ENCODE measurements around the gene EPHA10. TPM values are rescaled to one million over a fixed set of nuclear protein-coding genes. Genes with fewer than 3 reads are reported as not detected.

EPHA10 gene
- total RNA-seq, result under 1 TPM; 0.48 to 0.92 TPM

DNA sequence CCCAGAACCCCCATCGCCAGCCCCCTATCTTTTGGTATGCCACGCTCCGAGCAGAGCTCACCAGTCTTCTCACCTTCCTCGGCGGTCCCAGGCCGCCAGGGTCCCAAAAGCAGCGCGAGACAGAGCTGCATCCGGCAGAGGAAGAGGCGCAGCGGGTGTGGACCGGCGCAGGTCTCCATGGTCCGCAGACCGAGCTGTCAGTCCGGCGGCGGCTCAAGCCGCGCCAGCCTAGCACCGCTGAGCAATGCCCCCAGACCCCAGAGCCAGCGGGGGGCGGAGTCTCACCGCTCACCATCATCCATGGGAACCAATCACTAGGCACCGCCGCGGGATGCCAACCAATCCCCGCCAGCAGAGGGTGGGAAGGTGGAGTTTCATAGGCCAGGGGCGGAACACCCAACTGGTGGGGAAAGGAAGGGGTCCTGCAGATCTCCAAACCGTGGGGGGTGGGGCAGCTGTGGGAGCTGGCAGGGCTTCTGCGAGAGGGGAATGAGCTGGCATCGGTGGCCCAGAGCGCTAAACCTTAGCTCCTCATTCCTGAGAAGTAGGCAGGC lies at the start of gene EPHA10:
TSS of gene EPHA10 (minus strand) at position 233 of the 554 bp plus-strand sequence. CDS start at position 179, 54 bp downstream.
- no peak within 1 kb of the TSS for H3K27ac Mint-ChIP-seq
- no peaks in the 10 kb centered on the region for H3K36me3 Mint-ChIP-seq
- intact Hi-C loops (cut with micrococcal nuclease), result no loop called here
- peaks cover 66% of the 10 kb centered on the region for H3K27me3 Mint-ChIP-seq
- peaks cover 19% of the 10 kb centered on the region for H3K4me1 Mint-ChIP-seq (ENCODE audit: low read depth)
- no peak for DNase-seq
- CTCF ChIA-PET, result interaction anchor here (0.9 to 1.3 kb wide), 3 partner anchors 9 to 250 kb away, joined by 3 to 4 read pairs (median 3); partner anchors contain the start of gene MEAF6
- H3K9me3 Mint-ChIP-seq, result no peaks in the 10 kb centered on the region
- POLR2A ChIA-PET, result interaction anchor here (0.6 kb wide), 1 partner anchor 840 kb away, joined by 3 read pairs; no protein-coding TSS in a partner anchor
- no peak within 1 kb of the TSS for H3K4me3 Mint-ChIP-seq

DNA sequence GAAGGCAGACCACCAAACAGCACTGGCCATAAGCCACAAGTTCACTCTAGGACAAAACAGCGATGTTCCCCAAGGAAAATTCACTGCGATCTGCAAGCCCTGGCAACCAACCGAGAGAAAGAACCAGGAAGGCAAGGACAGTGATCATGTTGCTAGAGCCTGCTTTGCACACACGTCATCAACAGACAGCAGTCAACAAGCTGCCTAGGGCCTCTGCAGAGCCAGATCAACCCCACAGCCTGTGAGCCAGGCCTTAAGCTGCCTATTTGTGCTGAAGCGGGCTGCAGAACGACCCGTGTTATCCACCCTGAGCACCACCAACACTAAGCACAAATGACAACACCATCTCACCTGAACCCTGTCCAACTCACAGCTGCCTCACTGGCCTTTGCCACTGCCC lies 49.3 kb upstream of the EPHA10 start:
- CTCF ChIA-PET, result interaction anchor here (0.6 kb wide), 1 partner anchor 524 kb away, joined by 3 read pairs; no protein-coding TSS in a partner anchor

DNA sequence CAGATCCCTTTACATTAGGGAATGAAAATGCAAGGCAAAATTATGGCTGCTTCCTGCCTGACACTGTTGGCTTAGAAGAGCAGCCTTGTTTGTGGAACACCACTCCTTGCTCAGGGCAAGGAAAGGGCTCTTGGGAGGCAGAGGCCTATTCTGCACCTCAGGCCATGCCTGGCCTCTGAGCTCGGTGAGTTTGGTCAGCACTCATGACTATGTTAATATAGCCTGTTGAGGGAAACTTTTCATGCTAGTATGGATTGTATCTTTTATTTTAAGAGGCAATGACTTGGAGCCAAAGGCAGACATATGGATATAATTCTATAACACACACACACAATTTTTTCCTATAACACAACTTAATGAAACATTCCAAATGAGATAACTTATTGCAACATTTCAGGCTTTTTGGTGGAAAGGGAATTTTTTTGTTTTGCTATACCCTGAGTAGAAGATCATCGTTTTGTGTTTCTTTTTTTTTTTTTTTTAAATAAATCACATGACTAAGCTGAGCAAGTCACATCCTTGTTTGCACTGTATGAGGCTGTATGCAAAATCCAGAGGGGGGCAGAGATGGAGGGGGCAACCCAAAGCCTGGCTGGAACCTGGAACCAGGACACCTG lies 48.7 kb upstream of the EPHA10 start:
- Mint-ChIP-seq H3K9me3 (no peaks in the 10 kb centered on the region), H3K36me3 (peaks cover 8% of the 10 kb centered on the region), H3K4me3 (no peak overlapping the region), H3K27ac (no peak overlapping the region), H3K27me3 (no peaks in the 10 kb centered on the region), H3K4me1 (ENCODE audit: low read depth) (peaks cover 23% of the 10 kb centered on the region)
- no peak for DNase-seq
- ChIA-PET CTCF (interaction anchor here (0.6 to 0.7 kb wide), 2 partner anchors 41 to 524 kb away, joined by 3 read pairs; no protein-coding TSS in a partner anchor), POLR2A (no interaction called here)
- intact Hi-C loops (cut with micrococcal nuclease), result no loop called here

More for the DNA sequence above, 49.3 kb upstream of the EPHA10 start:
- Mint-ChIP-seq H3K36me3 (peaks cover 8% of the 10 kb centered on the region), H3K4me1 (ENCODE audit: low read depth) (peaks cover 19% of the 10 kb centered on the region), H3K4me3 (no peak overlapping the region), H3K27me3 (no peaks in the 10 kb centered on the region), H3K9me3 (no peaks in the 10 kb centered on the region), H3K27ac (no peak overlapping the region)
- POLR2A ChIA-PET, result no interaction called here
- intact Hi-C loops (cut with micrococcal nuclease), result no loop called here
- DNase-seq, result no peak

DNA sequence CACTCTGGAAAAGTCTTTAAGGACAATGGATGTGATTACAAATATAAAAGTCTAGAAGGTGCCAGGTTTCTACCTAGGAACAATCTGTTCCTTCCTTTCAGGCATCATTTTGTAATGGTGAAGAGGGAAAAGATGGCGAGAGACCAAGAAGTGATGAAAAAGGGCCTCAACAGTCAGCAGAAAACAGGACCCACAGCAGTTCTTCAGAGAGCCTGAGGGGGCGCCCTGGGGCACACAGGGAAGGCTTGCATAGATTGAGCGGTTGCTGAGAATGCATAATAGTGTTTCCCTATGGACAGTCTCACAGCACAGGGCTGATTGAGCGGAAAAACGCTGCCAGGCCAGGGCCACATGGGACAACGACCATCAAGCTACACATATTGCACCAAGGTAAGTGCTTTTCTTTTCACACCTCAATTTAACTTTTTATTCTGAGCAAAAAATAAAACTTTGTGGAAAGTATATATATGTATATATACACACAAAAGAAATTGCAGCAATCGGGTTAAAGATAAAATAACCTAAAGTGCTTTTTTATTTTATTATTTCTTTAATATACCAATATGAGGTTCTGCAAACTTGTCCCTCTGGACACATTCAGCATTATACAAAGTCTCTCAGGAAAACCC lies 46.2 kb upstream of the EPHA10 start:
- no peak overlapping the region for H3K4me3 Mint-ChIP-seq
- H3K4me1 Mint-ChIP-seq (ENCODE audit: low read depth), result peaks cover 31% of the 10 kb centered on the region
- H3K27me3 Mint-ChIP-seq, result no peaks in the 10 kb centered on the region
- peak; percentile 79 for DNase-seq
- intact Hi-C loops (cut with micrococcal nuclease), result loop anchor here (1.0 kb wide), 1 partner anchor 49 kb away; no protein-coding TSS in a partner anchor
- ChIA-PET CTCF (no interaction called here), POLR2A (no interaction called here)
- H3K27ac Mint-ChIP-seq, result peak overlapping the region; percentile 54
- H3K36me3 Mint-ChIP-seq, result peaks cover 12% of the 10 kb centered on the region
- H3K9me3 Mint-ChIP-seq, result no peaks in the 10 kb centered on the region

DNA sequence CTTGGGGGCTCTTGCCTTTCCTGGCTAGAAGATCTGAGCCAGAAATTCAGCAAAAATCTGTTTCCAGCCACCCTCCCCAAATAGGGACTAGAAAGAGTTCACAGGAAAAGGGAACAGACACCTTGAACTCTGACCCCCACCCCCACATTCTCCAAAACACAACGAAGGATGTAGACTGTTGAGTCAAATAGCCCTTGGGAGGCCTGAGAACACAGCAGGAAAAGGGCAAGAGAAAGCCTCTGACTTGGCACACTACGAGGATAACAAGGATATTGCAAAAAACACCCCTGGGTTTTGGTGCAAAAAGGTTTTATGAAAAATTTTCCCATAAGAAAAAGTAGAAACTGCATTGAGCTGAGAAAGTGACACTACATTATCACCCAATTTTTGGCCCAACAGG lies 45.0 kb upstream of the EPHA10 start:
- Mint-ChIP-seq H3K36me3 (peaks cover 17% of the 10 kb centered on the region), H3K4me1 (ENCODE audit: low read depth) (peaks cover 40% of the 10 kb centered on the region), H3K27me3 (no peaks in the 10 kb centered on the region), H3K27ac (no peak overlapping the region), H3K9me3 (no peaks in the 10 kb centered on the region), H3K4me3 (no peak overlapping the region)
- intact Hi-C loops (cut with micrococcal nuclease), result loop anchor here (5.0 kb wide), 2 partner anchors 182 to 333 kb away; partner anchors contain the start of gene SF3A3
- CTCF ChIA-PET, result no interaction called here
- DNase-seq, result no peak
- POLR2A ChIA-PET, result no interaction called here

DNA sequence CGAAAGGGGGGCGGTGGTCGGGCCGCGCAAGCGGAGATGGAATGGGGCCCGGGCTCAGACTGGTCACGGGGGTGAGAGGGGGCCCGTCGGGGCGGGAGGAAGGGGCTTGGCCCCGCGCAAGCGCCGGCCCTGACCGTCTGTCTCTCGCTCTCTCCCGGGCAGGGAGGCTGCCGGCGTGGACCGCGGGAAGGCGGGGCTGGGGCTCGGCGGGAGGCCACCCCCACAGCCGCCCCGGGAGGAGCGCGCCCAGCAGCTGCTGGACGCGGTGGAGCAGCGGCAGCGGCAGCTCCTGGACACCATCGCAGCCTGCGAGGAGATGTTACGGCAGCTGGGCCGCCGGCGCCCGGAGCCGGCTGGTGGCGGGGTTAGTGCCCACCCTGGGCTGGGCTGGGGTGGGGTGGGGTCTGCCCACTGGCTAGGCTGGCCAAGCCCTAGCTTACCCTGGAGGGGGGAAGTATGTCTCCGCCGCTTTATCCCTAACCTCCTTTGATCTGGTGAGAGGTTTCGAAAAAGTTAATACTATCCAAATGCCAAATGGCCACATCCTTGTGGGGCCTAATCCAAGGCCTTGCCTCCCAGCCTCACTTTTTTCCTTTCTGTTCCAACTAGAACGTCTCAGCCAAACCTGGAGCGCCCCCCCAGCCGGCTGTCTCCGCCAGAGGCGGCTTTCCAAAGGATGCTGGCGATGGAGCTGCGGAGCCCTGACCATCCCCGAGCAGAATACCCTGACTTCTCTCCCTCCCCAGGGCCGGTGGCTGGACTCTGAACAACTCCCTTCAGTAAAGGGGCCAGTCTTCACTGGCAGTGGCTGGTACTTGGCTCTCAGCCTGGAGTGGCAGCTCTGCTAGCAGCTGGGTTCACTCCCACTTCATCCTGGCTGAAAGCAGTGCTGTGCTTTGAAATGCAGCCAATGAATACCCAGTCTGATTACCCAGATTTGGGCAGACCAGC lies 43.7 kb upstream of the EPHA10 start:
- CTCF ChIA-PET, result interaction anchor here (0.8 to 2.9 kb wide), 8 partner anchors 9 to 294 kb away, joined by 3 to 32 read pairs (median 6); partner anchors contain the start of genes CDCA8, MEAF6, MTF1 and SF3A3
- Mint-ChIP-seq H3K9me3 (no peaks in the 10 kb centered on the region), H3K27me3 (no peaks in the 10 kb centered on the region), H3K4me1 (ENCODE audit: low read depth) (peaks cover 40% of the 10 kb centered on the region), H3K36me3 (peaks cover 26% of the 10 kb centered on the region), H3K4me3 (peak overlapping the region; percentile 95), H3K27ac (peak overlapping the region; percentile 96)
- DNase-seq, result peak; percentile 42
- intact Hi-C loops (cut with micrococcal nuclease), result loop anchor here (1.0 to 5.0 kb wide), 3 partner anchors 116 to 331 kb away; partner anchors contain the start of genes CDCA8 and SF3A3
- POLR2A ChIA-PET, result interaction anchor here (0.6 to 2.6 kb wide), 12 partner anchors 8 to 333 kb away, joined by 3 to 19 read pairs (median 4); partner anchors contain the start of genes CDCA8, MTF1 and SF3A3

DNA sequence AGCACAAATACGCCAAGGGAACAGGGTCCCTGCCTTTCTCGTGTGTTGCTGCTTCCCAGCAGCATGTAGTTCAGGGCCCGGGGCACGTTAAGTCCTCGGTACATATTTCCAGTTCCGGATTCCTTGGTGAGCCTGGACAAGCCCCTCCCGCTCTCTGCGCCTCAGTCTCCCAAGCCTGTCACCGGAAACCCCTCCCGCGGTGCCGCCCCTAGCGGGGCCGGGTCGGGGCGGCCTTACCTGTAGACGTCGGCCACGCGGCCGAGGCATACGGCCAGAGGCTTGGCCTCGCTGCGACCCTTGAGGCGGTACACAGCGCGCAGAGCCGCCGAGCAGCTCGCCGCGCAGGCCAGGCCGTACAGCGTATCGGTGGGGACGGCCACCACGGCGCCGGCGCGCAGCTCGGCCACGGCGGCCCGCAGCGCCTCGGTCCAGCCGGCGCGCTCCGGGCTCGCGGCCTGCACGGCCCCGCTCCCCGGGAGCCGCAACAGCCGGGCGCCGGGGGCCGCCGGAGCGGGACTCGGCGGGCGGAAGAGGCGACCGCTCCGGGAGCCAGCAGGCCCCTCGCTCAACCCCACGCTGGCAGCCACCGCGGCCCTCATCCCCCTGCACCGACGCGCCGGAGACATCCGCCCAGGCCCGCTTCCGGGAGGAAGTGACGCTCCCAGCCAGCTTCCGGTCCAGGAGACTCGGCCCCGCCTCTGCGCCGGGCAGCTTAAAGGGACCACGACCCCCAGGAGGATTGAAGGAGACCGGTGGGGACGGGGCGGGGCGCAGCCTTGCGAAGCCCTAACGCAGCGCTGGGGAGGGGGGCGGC lies 42.8 kb upstream of the EPHA10 start, which contains the start of the genes C1orf122 and YRDC:
TSS of gene C1orf122 (plus strand) at position 236 of the 814 bp plus-strand sequence. CDS start 615 bp downstream, outside the sequence.
TSS of gene YRDC (minus strand) at position 654 of the 814 bp plus-strand sequence. CDS start at position 626, 28 bp downstream.
- ChIA-PET CTCF (interaction anchor here (0.6 to 2.9 kb wide), 9 partner anchors 9 to 293 kb away, joined by 3 to 32 read pairs (median 6); partner anchors contain the start of genes CDCA8, MEAF6, MTF1 and SF3A3), POLR2A (interaction anchor here (0.5 to 2.6 kb wide), 14 partner anchors 9 to 332 kb away, joined by 3 to 19 read pairs (median 4); partner anchors contain the start of genes CDCA8, MTF1 and SF3A3)
- peaks cover 32% of the 10 kb centered on the region for H3K36me3 Mint-ChIP-seq
- H3K27me3 Mint-ChIP-seq, result no peaks in the 10 kb centered on the region
- peak; percentile 95 for DNase-seq
- peak within 1 kb of the TSS; percentile 95 for H3K4me3 Mint-ChIP-seq
- H3K27ac Mint-ChIP-seq, result peak within 1 kb of the TSS; percentile 96
- intact Hi-C loops (cut with micrococcal nuclease), result loop anchor here (1.0 to 5.0 kb wide), 3 partner anchors 115 to 330 kb away; partner anchors contain the start of genes CDCA8 and SF3A3
- peaks cover 40% of the 10 kb centered on the region for H3K4me1 Mint-ChIP-seq (ENCODE audit: low read depth)
- H3K9me3 Mint-ChIP-seq, result no peaks in the 10 kb centered on the region

DNA sequence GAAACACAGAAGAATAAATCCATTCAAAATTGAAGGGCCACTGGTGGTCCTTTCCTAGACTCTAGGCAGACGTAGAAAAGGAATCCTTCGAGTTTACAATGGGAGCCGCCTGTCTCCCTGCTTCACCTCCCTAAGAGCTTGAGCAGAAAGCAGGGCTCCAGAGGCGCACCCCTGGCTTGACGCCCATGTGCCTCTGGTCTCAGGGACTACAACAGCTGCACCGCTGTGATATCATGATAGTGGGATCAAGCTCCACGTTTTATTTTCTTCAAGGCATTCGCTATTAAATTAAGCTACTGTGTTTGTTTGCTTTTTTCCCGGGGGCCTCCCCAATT lies 42.3 kb upstream of the EPHA10 start:
- no peak for DNase-seq
- Mint-ChIP-seq H3K36me3 (peaks cover 38% of the 10 kb centered on the region), H3K4me3 (peak overlapping the region; percentile 82), H3K27ac (peak overlapping the region; percentile 75), H3K9me3 (no peaks in the 10 kb centered on the region), H3K4me1 (ENCODE audit: low read depth) (peaks cover 40% of the 10 kb centered on the region), H3K27me3 (no peaks in the 10 kb centered on the region)
- POLR2A ChIA-PET, result interaction anchor here (1.0 to 2.6 kb wide), 6 partner anchors 10 to 117 kb away, joined by 4 to 19 read pairs (median 10); partner anchors contain the start of genes CDCA8 and MTF1
- CTCF ChIA-PET, result interaction anchor here (0.6 to 2.9 kb wide), 4 partner anchors 10 to 293 kb away, joined by 3 to 32 read pairs (median 8); partner anchors contain the start of genes MEAF6, MTF1 and SF3A3
- intact Hi-C loops (cut with micrococcal nuclease), result loop anchor here (5.0 kb wide), 2 partner anchors 185 to 330 kb away; partner anchors contain the start of gene SF3A3

DNA sequence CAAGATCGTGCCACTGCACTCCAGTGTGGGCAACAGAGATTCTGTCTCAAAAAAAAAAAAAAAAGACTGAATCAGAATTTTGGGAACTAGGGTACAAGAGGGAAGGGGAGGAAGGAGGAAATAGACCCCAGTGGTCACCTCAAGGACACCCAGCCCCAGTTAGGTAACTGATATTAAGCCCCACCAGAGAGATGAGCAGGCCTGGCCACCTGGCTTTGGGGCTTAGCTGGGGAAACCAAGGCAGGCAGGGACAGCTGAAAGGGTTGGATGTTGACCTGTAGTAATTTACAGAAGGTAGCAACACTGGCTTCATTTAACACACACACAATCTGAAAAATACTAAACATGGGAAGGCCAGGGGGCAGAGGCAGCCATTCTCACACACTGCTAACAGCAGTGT lies 37.5 kb upstream of the EPHA10 start:
- POLR2A ChIA-PET, result interaction anchor here (0.7 kb wide), 1 partner anchor 136 kb away, joined by 3 read pairs; no protein-coding TSS in a partner anchor
- H3K4me1 Mint-ChIP-seq (ENCODE audit: low read depth), result peaks cover 17% of the 10 kb centered on the region
- H3K4me3 Mint-ChIP-seq, result no peak overlapping the region
- no peak for DNase-seq
- H3K9me3 Mint-ChIP-seq, result no peaks in the 10 kb centered on the region
- H3K36me3 Mint-ChIP-seq, result peaks cover 57% of the 10 kb centered on the region
- no peaks in the 10 kb centered on the region for H3K27me3 Mint-ChIP-seq
- CTCF ChIA-PET, result no interaction called here
- intact Hi-C loops (cut with micrococcal nuclease), result no loop called here
- no peak overlapping the region for H3K27ac Mint-ChIP-seq

DNA sequence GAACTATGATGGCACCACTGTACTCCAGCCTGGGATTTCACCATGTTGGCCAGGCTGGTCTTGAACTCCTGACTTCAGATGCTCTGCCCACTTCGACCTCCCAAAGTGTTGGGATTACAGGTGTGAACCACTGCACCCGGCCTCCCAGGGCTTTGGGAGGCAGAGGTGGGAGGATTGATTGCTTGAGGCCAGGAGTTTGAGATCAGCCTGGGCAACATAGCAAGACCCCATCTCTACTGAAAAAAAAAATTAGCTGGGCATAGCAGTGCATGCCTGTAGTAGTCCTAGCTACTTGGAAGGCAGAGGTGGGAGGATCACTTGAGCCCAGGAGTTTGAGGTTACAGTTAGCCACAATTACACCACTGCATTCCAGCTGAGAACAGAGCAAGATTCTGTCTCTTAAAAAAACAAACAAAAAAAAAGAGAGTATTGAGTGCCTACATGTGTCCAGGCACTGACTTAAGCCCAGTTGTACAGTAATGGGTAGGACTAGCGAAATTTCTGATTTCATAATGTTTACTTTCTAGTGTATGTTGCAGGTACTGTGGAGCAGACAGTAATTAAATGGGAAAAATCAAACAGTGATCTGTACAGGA lies 32.9 kb upstream of the EPHA10 start:
- POLR2A ChIA-PET, result interaction anchor here (2.5 kb wide), 1 partner anchor 10 kb away, joined by 8 read pairs; the partner anchor contains the start of genes C1orf122 and YRDC
- peaks cover 19% of the 10 kb centered on the region for H3K4me1 Mint-ChIP-seq (ENCODE audit: low read depth)
- no peak overlapping the region for H3K27ac Mint-ChIP-seq
- H3K36me3 Mint-ChIP-seq, result peaks cover 28% of the 10 kb centered on the region
- no peak overlapping the region for H3K4me3 Mint-ChIP-seq
- intact Hi-C loops (cut with micrococcal nuclease), result no loop called here
- H3K9me3 Mint-ChIP-seq, result no peaks in the 10 kb centered on the region
- peaks cover 8% of the 10 kb centered on the region for H3K27me3 Mint-ChIP-seq
- no peak for DNase-seq
- CTCF ChIA-PET, result no interaction called here
